22Rv1 (cell line): ENCODE measurements around the gene GALNT7.

ENCODE experiments used
- CTCF ChIP-seq: fragments of 450-650 bp; IDR thresholded peaks from 2 replicates; pipeline ENCODE4 v1.5.1; 2017; ENCODE audit warnings: mild to moderate bottlenecking
- ZFX ChIP-seq: fragments of 450-650 bp; IDR thresholded peaks from 2 replicates; pipeline ENCODE4 v1.6.1; 2017; ENCODE audit warnings: antibody characterized with exemption, borderline replicate concordance

GRCh38 chr4:173284463-173284862 is 115.9 kb downstream of the GALNT7 start:
- TF ChIP-seq CTCF: no peak
- no peak for TF ChIP-seq ZFX
